HCT116 (cell line): ENCODE measurements around the gene ALX3. TPM values are rescaled to one million over a fixed set of nuclear protein-coding genes. Genes with fewer than 3 reads are reported as not detected.

Source experiments
- ATAC-seq: fragments of 200-7000 bp; cut with Tn5 transposase; 2 replicates; pipeline ENCODE4 v1.9.1; 2020; ENCODE audit warnings: mild to moderate bottlenecking, moderate library complexity
- Bru-seq: library from RNA; stranded (reverse); fragments of 400-500 nt; gene quantifications from one replicate; lab custom pipeline; 2021; lab: Mats Ljungman, UMichigan
- BruChase-seq, 2 experiments: library from RNA; stranded (reverse); fragments of 400-500 nt; gene quantifications; one replicate each; lab custom pipeline; 2021; lab: Mats Ljungman, UMichigan
- BruUV-seq: library from RNA; stranded (reverse); fragments of 400-500 nt; replicated peaks from 2 replicates; lab custom pipeline; 2021; lab: Mats Ljungman, UMichigan
- CTCF ChIA-PET: fragments of 300-600 bp; sonication (Branson Sonifier 250); formaldehyde crosslinking; loops from one replicate; lab custom pipeline; 2021; ENCODE audit warnings: antibody characterized with exemption; lab: Charles Lee
- POLR2A ChIA-PET: fragments of 300-600, 350-600 bp; sonication (Branson Sonifier 250); formaldehyde crosslinking; loops from one replicate; lab custom pipeline; 2021; ENCODE audit warnings: antibody characterized with exemption; lab: Charles Lee
- RAD21 ChIA-PET, 2 experiments: fragments of 300-600 bp; sonication (Branson Sonifier 250); formaldehyde crosslinking; loops; one replicate each; lab custom pipeline; 2023; ENCODE audit warnings: low total read pairs in 2 of 2; ENCODE audit not compliant: uncharacterized antibody in 2 of 2, unreplicated experiment in 2 of 2, low non-redundant PET in 1 of 2; lab: Charles Lee
- DNase-seq: peaks from one replicate; pipeline ENCODE4 v3.0.0-alpha.2; 2010; ENCODE audit warnings: low read depth, low spot score
- H2AFZ ChIP-seq: fragments of 200-600 bp; shearing (Covaris generic), sonication (generic); 2 replicates; pipeline ENCODE4 v1.6.1; 2017; ENCODE audit warnings: low read depth, mixed run types, mixed read lengths, antibody characterized with exemption, low read length; ENCODE audit not compliant: poor library complexity, severe bottlenecking
- H3K27ac ChIP-seq: 2 replicates; pipeline ENCODE4 v1.5.1; 2012; ENCODE audit warnings: low read depth, low read length
- H3K27me3 ChIP-seq: fragments of 200-600 bp; sonication (generic); 2 replicates; pipeline ENCODE4 v1.6.1; 2016; ENCODE audit warnings: mixed run types, low read length, mixed read lengths; ENCODE audit not compliant: insufficient read depth
- H3K36me3 ChIP-seq, 2 experiments: fragments of 200-500 bp in 1 of 2; fragments of 200-600 bp in 1 of 2; sonication (Bioruptor generic) in 1 of 2; sonication (generic) in 1 of 2; 2 replicates each; pipeline versions ENCODE4 v1.5.1 to v1.6.1; 2014 to 2016; ENCODE audit warnings: low read length in 2 of 2, inconsistent platforms in 1 of 2, mixed read lengths in 1 of 2, mixed run types in 1 of 2; ENCODE audit not compliant: insufficient read depth in 2 of 2, control insufficient read depth in 1 of 2
- H3K4me1 ChIP-seq, 2 experiments: fragments of 200-600 bp in 1 of 2; sonication (generic) in 1 of 2; 2 replicates each; pipeline versions ENCODE4 v1.5.1 to v1.6.1; 2012 to 2017; ENCODE audit warnings: low read length in 2 of 2, inconsistent platforms in 1 of 2, mild to moderate bottlenecking in 1 of 2, mixed read lengths in 1 of 2, mixed run types in 1 of 2, moderate library complexity in 1 of 2; ENCODE audit not compliant: insufficient read depth in 2 of 2, control insufficient read depth in 1 of 2
- H3K4me2 ChIP-seq: fragments of 200-600 bp; sonication (generic); 2 replicates; pipeline ENCODE4 v1.6.1; 2017; ENCODE audit warnings: mixed run types, low read length, mixed read lengths
- H3K4me3 ChIP-seq, 2 experiments: fragments of 200-600 bp in 1 of 2; sonication (generic) in 1 of 2; replicated peaks in 1 of 2; 2 replicates each; pipeline ENCODE4 v1.5.1; 2011 to 2016; ENCODE audit warnings: low read length in 2 of 2, control low read depth in 1 of 2, low read depth in 1 of 2, mild to moderate bottlenecking in 1 of 2, mixed read lengths in 1 of 2, mixed run types in 1 of 2
- H3K79me2 ChIP-seq: fragments of 200-600 bp; sonication (generic); 2 replicates; pipeline ENCODE4 v1.6.1; 2017; ENCODE audit warnings: mild to moderate bottlenecking, mixed run types, low read length, moderate library complexity, mixed read lengths; ENCODE audit not compliant: insufficient read depth
- H3K9ac ChIP-seq: fragments of 200-600 bp; sonication (generic); 2 replicates; pipeline ENCODE4 v1.6.1; 2016; ENCODE audit warnings: low read length, mixed read lengths
- H3K9me2 ChIP-seq: fragments of 200-600 bp; sonication (generic), shearing (Covaris generic); 2 replicates; pipeline ENCODE4 v1.6.1; 2017; ENCODE audit warnings: mixed run types, mild to moderate bottlenecking, moderate library complexity; ENCODE audit not compliant: insufficient read depth
- H3K9me3 ChIP-seq, 2 experiments: fragments of 200-500 bp in 1 of 2; fragments of 200-600 bp in 1 of 2; sonication (Bioruptor generic) in 1 of 2; sonication (generic) in 1 of 2; 2 replicates each; pipeline ENCODE4 v1.6.1; 2014 to 2017; ENCODE audit warnings: low read length in 2 of 2, mixed read lengths in 2 of 2, inconsistent platforms in 1 of 2, low read depth in 1 of 2, mild to moderate bottlenecking in 1 of 2, mixed run types in 1 of 2, moderate library complexity in 1 of 2; ENCODE audit not compliant: control insufficient read depth in 1 of 2, insufficient read depth in 1 of 2
- H4K20me1 ChIP-seq: fragments of 200-600 bp; sonication (generic), shearing (Covaris generic); 2 replicates; pipeline ENCODE4 v1.6.1; 2017; ENCODE audit warnings: mixed run types, mild to moderate bottlenecking, moderate library complexity; ENCODE audit not compliant: insufficient read depth
- CBX3 ChIP-seq: IDR thresholded peaks from 2 replicates; pipeline ENCODE4 v1.6.1; 2012; ENCODE audit warnings: low read depth
- EGR1 ChIP-seq: IDR thresholded peaks from 2 replicates; pipeline ENCODE4 v1.6.1; 2012; ENCODE audit warnings: low read depth
- EZH2phosphoT487 ChIP-seq: fragments of 200-600 bp; IDR thresholded peaks from 2 replicates; pipeline ENCODE4 v1.6.1; 2018; ENCODE audit warnings: antibody characterized with exemption, borderline replicate concordance
- POLR2A ChIP-seq: IDR thresholded peaks from 2 replicates; pipeline ENCODE4 v1.7.0; 2011; ENCODE audit warnings: borderline replicate concordance; ENCODE audit not compliant: insufficient read depth, insufficient read length; ENCODE audit errors: extremely low read depth
- POLR2AphosphoS5 ChIP-seq: IDR thresholded peaks from 2 replicates; pipeline ENCODE4 v1.6.1; 2011; ENCODE audit warnings: mild to moderate bottlenecking, low read depth, low read length, moderate library complexity
- SIN3A ChIP-seq: IDR thresholded peaks from 2 replicates; pipeline ENCODE4 v1.6.1; 2012; ENCODE audit warnings: low read depth
- SP1 ChIP-seq: IDR thresholded peaks from 2 replicates; pipeline ENCODE4 v1.6.1; 2012; ENCODE audit warnings: low read depth
- TCF7L2 ChIP-seq: IDR thresholded peaks from 2 replicates; pipeline ENCODE4 v1.7.0; 2011; ENCODE audit warnings: borderline replicate concordance, inconsistent platforms; ENCODE audit not compliant: insufficient read depth, insufficient read length; ENCODE audit errors: extremely low read depth
- YY1 ChIP-seq: IDR thresholded peaks from 2 replicates; pipeline ENCODE4 v1.6.1; 2011; ENCODE audit warnings: low read length, low read depth, moderate library complexity, mild to moderate bottlenecking; ENCODE audit not compliant: insufficient replicate concordance; ENCODE audit errors: extremely low read depth
- ZNF274 ChIP-seq: fragments of 200-500 bp; sonication (Bioruptor generic); IDR thresholded peaks from 2 replicates; pipeline ENCODE4 v1.6.1; 2014; ENCODE audit warnings: mild to moderate bottlenecking, low read depth, low read length, inconsistent platforms
- intact Hi-C: fragments of 100-400 bp; cut with micrococcal nuclease; formaldehyde crosslinking; loops from 2 replicates; pipeline ENCODE4 v1.10.0; 2022
- long read RNA-seq: library from polyadenylated mRNA; unstranded; transcript quantifications from one replicate; pipeline ENCODE4 v2.0.0, GENCODE V29; 2021; ENCODE audit not compliant: unreplicated experiment
- polyA plus RNA-seq: library from polyadenylated mRNA; unstranded; fragments of >200 nt; gene quantifications from 2 replicates; pipeline ENCODE4 v1.2.1, GENCODE V29; 2012; ENCODE audit warnings: missing spikeins
- total RNA-seq: library from RNA; stranded (reverse); gene quantifications from one replicate; pipeline ENCODE4 v1.2.1, GENCODE V29; 2021; ENCODE audit not compliant: unreplicated experiment
- TF ChIP-seq, protein P1 (sequence below): IDR thresholded peaks from 2 replicates; pipeline ENCODE4 v1.6.1; 2012
- TF ChIP-seq, protein P2 (sequence below): IDR thresholded peaks from 2 replicates; pipeline ENCODE4 v1.6.1; 2012; ENCODE audit warnings: low read depth
- TF ChIP-seq, protein P3 (sequence below): IDR thresholded peaks from 2 replicates; pipeline ENCODE4 v1.6.1; 2012
- TF ChIP-seq, protein P4 (sequence below): IDR thresholded peaks from 2 replicates; pipeline ENCODE4 v1.6.1; 2011; ENCODE audit warnings: mild to moderate bottlenecking, low read length, moderate library complexity; ENCODE audit not compliant: insufficient replicate concordance; ENCODE audit errors: extremely low read depth
- TF ChIP-seq, protein P5 (sequence below), 3 experiments: fragments of 200-600 bp in 1 of 3; sonication (generic) in 1 of 3; IDR thresholded peaks in 2 of 3; conservative IDR thresholded peaks in 1 of 3; 2 replicates each; pipeline ENCODE4 v1.5.1; 2012 to 2017; ENCODE audit warnings: low read depth in 2 of 3, low read length in 2 of 3, antibody characterized with exemption in 1 of 3, borderline replicate concordance in 1 of 3, control low read depth in 1 of 3, mild to moderate bottlenecking in 1 of 3, mixed read lengths in 1 of 3, mixed run types in 1 of 3, moderate library complexity in 1 of 3; ENCODE audit not compliant: insufficient read depth in 1 of 3

Gene ALX3
- total RNA-seq (not detected), Bru-seq, nascent RNA (not detected), BruChase-seq, experiment 1, labeled RNA remaining after a 6-hour chase (not detected), BruChase-seq, experiment 2, labeled RNA remaining after a 2-hour chase (not detected)
- not detected in 2 replicates for polyA plus RNA-seq
- long read RNA-seq, partial matches to known transcripts = 0 of 1 reads
- long read RNA-seq, other reads (novel, unspliced or antisense) = 1 of 1 reads

DNA sequence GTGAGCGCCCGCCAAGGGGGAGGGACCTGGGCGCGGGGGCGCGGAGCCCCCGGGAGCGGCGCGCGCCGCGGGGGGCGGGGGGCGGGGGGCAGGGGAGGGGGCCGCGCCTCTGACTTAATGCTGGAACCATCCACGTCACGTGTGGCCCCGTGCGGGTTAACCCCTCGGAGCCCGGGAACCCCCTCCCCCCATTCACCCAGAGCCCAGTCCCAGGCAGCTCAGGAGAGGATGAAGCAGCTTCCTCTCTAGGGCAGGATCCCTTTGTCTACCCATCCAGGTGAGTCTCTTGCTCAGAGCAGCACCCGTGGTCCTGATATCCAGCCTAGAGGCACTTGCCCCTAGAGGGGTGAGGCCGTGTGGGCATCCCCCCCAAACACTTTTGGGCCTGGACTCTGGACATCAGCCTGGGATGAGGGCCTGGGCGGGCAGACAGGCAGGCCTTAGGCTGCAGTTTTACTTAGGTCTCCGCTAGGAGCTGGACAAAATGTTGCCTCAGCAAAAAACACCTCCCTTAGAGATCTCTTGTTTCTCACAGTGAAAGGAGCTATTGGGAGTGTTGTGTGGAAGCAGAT is at the start of gene ALX3:
TSS of gene ALX3 (minus strand) at position 2 of the 572 bp plus-strand sequence. CDS start 60 bp downstream, outside the sequence.
- H3K27ac ChIP-seq = no peak within 1 kb of the TSS
- no peaks in the 10 kb centered on the region for H4K20me1 ChIP-seq
- H2AFZ ChIP-seq = no peak within 1 kb of the TSS
- no peaks in the 10 kb centered on the region for H3K9me2 ChIP-seq
- no peak for ATAC-seq
- ChIA-PET POLR2A (no interaction called here), CTCF (interaction anchor here (2.0 to 3.6 kb wide), 2 partner anchors 11 to 17 kb away, joined by 5 to 14 read pairs; no protein-coding TSS in a partner anchor), RAD21 (no interaction called here)
- H3K4me1 ChIP-seq = no peaks in the 10 kb centered on the region
- H3K9ac ChIP-seq = no peak within 1 kb of the TSS
- no peaks in the 10 kb centered on the region for H3K9me3 ChIP-seq
- no peaks in the 10 kb centered on the region for H3K27me3 ChIP-seq
- no peak for TF ChIP-seq YY1
- TF ChIP-seq POLR2A = no peak
- TF ChIP-seq TCF7L2 = no peak
- TF ChIP-seq SP1 = no peak
- no peak for TF ChIP-seq ZNF274
- no peak for TF ChIP-seq POLR2AphosphoS5
- TF ChIP-seq, protein P1, sequence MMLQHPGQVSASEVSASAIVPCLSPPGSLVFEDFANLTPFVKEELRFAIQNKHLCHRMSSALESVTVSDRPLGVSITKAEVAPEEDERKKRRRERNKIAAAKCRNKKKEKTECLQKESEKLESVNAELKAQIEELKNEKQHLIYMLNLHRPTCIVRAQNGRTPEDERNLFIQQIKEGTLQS = no peak
- no peak for TF ChIP-seq SIN3A
- TF ChIP-seq, protein P2, sequence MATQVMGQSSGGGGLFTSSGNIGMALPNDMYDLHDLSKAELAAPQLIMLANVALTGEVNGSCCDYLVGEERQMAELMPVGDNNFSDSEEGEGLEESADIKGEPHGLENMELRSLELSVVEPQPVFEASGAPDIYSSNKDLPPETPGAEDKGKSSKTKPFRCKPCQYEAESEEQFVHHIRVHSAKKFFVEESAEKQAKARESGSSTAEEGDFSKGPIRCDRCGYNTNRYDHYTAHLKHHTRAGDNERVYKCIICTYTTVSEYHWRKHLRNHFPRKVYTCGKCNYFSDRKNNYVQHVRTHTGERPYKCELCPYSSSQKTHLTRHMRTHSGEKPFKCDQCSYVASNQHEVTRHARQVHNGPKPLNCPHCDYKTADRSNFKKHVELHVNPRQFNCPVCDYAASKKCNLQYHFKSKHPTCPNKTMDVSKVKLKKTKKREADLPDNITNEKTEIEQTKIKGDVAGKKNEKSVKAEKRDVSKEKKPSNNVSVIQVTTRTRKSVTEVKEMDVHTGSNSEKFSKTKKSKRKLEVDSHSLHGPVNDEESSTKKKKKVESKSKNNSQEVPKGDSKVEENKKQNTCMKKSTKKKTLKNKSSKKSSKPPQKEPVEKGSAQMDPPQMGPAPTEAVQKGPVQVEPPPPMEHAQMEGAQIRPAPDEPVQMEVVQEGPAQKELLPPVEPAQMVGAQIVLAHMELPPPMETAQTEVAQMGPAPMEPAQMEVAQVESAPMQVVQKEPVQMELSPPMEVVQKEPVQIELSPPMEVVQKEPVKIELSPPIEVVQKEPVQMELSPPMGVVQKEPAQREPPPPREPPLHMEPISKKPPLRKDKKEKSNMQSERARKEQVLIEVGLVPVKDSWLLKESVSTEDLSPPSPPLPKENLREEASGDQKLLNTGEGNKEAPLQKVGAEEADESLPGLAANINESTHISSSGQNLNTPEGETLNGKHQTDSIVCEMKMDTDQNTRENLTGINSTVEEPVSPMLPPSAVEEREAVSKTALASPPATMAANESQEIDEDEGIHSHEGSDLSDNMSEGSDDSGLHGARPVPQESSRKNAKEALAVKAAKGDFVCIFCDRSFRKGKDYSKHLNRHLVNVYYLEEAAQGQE = no peak
- TF ChIP-seq, protein P3, sequence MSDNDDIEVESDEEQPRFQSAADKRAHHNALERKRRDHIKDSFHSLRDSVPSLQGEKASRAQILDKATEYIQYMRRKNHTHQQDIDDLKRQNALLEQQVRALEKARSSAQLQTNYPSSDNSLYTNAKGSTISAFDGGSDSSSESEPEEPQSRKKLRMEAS = no peak
- TF ChIP-seq, protein P4, sequence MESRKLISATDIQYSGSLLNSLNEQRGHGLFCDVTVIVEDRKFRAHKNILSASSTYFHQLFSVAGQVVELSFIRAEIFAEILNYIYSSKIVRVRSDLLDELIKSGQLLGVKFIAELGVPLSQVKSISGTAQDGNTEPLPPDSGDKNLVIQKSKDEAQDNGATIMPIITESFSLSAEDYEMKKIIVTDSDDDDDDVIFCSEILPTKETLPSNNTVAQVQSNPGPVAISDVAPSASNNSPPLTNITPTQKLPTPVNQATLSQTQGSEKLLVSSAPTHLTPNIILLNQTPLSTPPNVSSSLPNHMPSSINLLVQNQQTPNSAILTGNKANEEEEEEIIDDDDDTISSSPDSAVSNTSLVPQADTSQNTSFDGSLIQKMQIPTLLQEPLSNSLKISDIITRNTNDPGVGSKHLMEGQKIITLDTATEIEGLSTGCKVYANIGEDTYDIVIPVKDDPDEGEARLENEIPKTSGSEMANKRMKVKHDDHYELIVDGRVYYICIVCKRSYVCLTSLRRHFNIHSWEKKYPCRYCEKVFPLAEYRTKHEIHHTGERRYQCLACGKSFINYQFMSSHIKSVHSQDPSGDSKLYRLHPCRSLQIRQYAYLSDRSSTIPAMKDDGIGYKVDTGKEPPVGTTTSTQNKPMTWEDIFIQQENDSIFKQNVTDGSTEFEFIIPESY = no peak
- TF ChIP-seq, protein P5, sequence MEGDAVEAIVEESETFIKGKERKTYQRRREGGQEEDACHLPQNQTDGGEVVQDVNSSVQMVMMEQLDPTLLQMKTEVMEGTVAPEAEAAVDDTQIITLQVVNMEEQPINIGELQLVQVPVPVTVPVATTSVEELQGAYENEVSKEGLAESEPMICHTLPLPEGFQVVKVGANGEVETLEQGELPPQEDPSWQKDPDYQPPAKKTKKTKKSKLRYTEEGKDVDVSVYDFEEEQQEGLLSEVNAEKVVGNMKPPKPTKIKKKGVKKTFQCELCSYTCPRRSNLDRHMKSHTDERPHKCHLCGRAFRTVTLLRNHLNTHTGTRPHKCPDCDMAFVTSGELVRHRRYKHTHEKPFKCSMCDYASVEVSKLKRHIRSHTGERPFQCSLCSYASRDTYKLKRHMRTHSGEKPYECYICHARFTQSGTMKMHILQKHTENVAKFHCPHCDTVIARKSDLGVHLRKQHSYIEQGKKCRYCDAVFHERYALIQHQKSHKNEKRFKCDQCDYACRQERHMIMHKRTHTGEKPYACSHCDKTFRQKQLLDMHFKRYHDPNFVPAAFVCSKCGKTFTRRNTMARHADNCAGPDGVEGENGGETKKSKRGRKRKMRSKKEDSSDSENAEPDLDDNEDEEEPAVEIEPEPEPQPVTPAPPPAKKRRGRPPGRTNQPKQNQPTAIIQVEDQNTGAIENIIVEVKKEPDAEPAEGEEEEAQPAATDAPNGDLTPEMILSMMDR (IDR thresholded peaks at IDR 0.05 in 2 of 3, conservative IDR thresholded peaks at IDR 0.05 in 1 of 3; ENCODE audit: borderline replicate concordance in 1 of 3, insufficient read depth in 1 of 3, low read depth in 2 of 3, low read length in 2 of 3) = no peak
- no peak for TF ChIP-seq CBX3
- TF ChIP-seq EZH2phosphoT487 = no peak
- TF ChIP-seq EGR1 = no peak
- DNase-seq = no peak
- no peak within 1 kb of the TSS for H3K4me2 ChIP-seq
- H3K4me3 ChIP-seq = no peak within 1 kb of the TSS
- H3K79me2 ChIP-seq = no peaks in the 10 kb centered on the region
- H3K36me3 ChIP-seq = no peaks in the 10 kb centered on the region
- no TSS peak for BruUV-seq
- intact Hi-C loops = no loop called here
